LNCaP clone FGC (cell line): Measurements from ENCODE around the gene GPC6.

Source experiments
- DNase-seq: peaks from one replicate; pipeline ENCODE4 v3.0.0-alpha.2; 2011; ENCODE audit warnings: low read depth
- H3K4me3 ChIP-seq: 2 replicates; pipeline ENCODE4 v1.5.1; 2011; ENCODE audit warnings: mild to moderate bottlenecking, low read depth, low read length, control low read depth
- TF ChIP-seq, protein P1 (sequence below): IDR thresholded peaks from 2 replicates; pipeline ENCODE4 v1.5.1; 2012; ENCODE audit warnings: mild to moderate bottlenecking; ENCODE audit not compliant: control insufficient read depth, insufficient read depth; ENCODE audit errors: extremely low read depth

Gene GPC6

DNA sequence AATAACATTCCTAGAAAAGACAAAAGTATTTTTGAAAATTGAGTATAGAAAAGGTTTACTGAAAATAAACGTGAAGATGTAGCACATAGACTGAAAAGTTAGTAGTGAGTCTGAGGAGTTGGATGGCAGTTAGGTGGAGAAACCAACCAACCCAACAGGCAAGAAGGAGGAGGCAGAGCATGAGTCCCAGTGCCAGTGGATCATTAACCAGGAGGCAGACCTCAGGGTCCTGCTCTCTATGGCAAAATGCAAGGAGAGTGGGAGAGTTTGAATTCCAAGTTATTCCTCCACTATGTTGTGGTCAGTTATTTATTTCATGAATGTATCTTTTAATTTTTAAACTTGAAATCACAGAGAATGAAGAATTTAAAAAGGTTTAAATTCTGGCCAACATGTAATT is 446.4 kb downstream of the GPC6 start:
- H3K4me3 ChIP-seq: no peak overlapping the region
- DNase-seq: no peak
- TF ChIP-seq, protein P1, sequence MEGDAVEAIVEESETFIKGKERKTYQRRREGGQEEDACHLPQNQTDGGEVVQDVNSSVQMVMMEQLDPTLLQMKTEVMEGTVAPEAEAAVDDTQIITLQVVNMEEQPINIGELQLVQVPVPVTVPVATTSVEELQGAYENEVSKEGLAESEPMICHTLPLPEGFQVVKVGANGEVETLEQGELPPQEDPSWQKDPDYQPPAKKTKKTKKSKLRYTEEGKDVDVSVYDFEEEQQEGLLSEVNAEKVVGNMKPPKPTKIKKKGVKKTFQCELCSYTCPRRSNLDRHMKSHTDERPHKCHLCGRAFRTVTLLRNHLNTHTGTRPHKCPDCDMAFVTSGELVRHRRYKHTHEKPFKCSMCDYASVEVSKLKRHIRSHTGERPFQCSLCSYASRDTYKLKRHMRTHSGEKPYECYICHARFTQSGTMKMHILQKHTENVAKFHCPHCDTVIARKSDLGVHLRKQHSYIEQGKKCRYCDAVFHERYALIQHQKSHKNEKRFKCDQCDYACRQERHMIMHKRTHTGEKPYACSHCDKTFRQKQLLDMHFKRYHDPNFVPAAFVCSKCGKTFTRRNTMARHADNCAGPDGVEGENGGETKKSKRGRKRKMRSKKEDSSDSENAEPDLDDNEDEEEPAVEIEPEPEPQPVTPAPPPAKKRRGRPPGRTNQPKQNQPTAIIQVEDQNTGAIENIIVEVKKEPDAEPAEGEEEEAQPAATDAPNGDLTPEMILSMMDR: no peak

- TF ChIP-seq, protein P1: no peak
- DNase-seq: no peak
- H3K4me3 ChIP-seq: no peak overlapping the region
Observed at GRCh38 chr13:93673885-93674284, 447.3 kb downstream of the GPC6 start.

- no peak overlapping the region for H3K4me3 ChIP-seq
- no peak for DNase-seq
- TF ChIP-seq, protein P1: no peak
Observed at GRCh38 chr13:93674337-93674755, 447.7 kb downstream of the GPC6 start.

GRCh38 chr13:93680329-93680728 is 453.7 kb downstream of the GPC6 start:
- DNase-seq: no peak
- no peak overlapping the region for H3K4me3 ChIP-seq
- TF ChIP-seq, protein P1: no peak

DNA sequence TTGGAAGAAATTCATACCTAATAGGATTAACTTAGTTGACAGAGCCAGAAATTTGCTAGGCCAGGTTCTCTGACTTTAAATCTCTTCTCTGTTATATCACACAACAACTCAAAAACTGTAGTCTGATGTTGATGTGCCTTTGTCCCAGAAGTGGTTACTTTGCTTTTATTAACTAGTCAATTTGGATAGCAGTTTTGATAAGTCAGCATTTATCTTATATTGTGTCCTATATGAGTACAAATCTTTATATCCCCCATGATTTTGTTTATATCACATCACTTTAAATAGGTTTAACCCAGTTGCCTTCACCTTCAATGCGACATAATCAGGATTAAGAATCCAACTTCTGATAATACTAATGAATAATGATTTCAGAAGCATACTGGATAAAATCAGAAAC is 459.3 kb downstream of the GPC6 start:
- no peak overlapping the region for H3K4me3 ChIP-seq
- DNase-seq: no peak
- TF ChIP-seq, protein P1: no peak

DNA sequence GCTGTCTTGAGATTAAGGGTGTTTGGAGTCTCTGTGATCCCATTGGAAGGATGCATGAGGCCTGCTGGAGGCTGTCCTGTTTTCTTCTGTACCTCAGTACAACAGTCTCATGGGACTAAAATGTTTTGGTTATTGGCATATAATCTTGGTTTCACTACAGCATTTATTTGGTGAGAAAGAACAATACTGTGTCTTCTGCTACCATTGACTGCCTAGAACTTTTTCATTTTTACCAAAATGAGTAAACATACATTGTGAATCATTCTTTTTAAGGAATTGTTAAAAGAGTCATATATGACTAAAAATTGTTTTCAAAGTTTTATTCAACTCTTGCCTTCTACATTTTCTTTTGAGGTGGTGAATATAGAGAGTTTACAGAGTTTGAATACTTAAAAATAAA is 459.8 kb downstream of the GPC6 start:
- no peak for DNase-seq
- TF ChIP-seq, protein P1: no peak
- no peak overlapping the region for H3K4me3 ChIP-seq

DNA sequence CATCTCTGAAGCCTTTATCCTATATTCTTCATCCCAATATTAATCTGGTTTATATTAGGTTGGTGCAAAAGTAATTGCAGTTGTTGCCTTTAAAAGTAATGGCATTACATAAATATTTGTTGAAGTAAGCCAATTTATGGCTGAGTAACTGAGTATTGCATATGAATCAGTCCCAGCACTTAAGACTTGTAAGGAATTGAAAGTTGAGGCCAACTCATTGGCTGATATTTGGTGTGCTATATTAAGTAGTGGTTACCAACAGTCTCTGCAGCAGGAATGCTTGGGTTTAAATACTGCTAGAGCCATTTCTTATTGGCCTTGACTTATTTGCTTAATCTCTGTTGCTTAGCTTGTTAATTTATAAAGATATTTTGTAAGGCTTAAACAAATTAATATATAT is 460.7 kb downstream of the GPC6 start:
- no peak for DNase-seq
- no peak overlapping the region for H3K4me3 ChIP-seq
- TF ChIP-seq, protein P1: no peak
